Bronchial epithelial cell (primary cell): ENCODE results near the gene PGRMC1. TPM values are rescaled to one million over a fixed set of nuclear protein-coding genes. Genes with fewer than 3 reads are reported as not detected.

Source experiments
- DNase-seq: peaks from one replicate; pipeline ENCODE4 v3.0.0-alpha.2; 2010; ENCODE audit warnings: low read depth
- FAIRE-seq: peaks from 2 replicates; lab custom pipeline; 2011; peaks lifted over from hg19 to GRCh38; lab: Jason Lieb, UNC
- H3K27me3 ChIP-seq: 2 replicates; pipeline ENCODE4 v1.5.1; 2011; ENCODE audit warnings: low read length; ENCODE audit not compliant: control insufficient read depth, insufficient read depth
- H3K36me3 ChIP-seq: 2 replicates; pipeline ENCODE4 v1.5.1; 2011; ENCODE audit warnings: low read length; ENCODE audit not compliant: control insufficient read depth, insufficient read depth
- H3K4me3 ChIP-seq: 2 replicates; pipeline ENCODE4 v1.5.1; 2011; ENCODE audit warnings: mild to moderate bottlenecking, low read depth, low read length, control low read depth
- CTCF ChIP-seq: IDR thresholded peaks from 2 replicates; pipeline ENCODE4 v1.5.1; 2011; ENCODE audit warnings: mild to moderate bottlenecking, moderate library complexity, low read length, control low read depth, inconsistent platforms; ENCODE audit not compliant: insufficient read depth, severe bottlenecking
- total RNA-seq: library from RNA; depleted of rRNA; stranded (reverse); fragments of >200 nt; gene quantifications from 2 replicates; pipeline ENCODE4 v1.2.1, GENCODE V29; 2014

PGRMC1 gene
- total RNA-seq, 1 donor from 2014 or later, result 96.1 TPM

- FAIRE-seq (no peak), DNase-seq (no peak)
- H3K27me3 ChIP-seq, result no peaks in the 10 kb centered on the region
- H3K36me3 ChIP-seq, result no peaks in the 10 kb centered on the region
- H3K4me3 ChIP-seq, result no peak overlapping the region
- TF ChIP-seq CTCF, result no peak
Observed at GRCh38 chrX:119226446-119226845, 9.6 kb upstream of the PGRMC1 start.

GRCh38 chrX:119228512-119229252, 7.4 kb upstream of the PGRMC1 start:
- Histone ChIP-seq H3K36me3 (no peaks in the 10 kb centered on the region), H3K27me3 (no peaks in the 10 kb centered on the region), H3K4me3 (no peak overlapping the region)
- TF ChIP-seq CTCF, result no peak
- FAIRE-seq (no peak), DNase-seq (peak; percentile 84)

- FAIRE-seq, result no peak
- DNase-seq, result no peak
- H3K4me3 ChIP-seq, result no peak overlapping the region
- H3K27me3 ChIP-seq, result no peaks in the 10 kb centered on the region
- no peak for TF ChIP-seq CTCF
- no peaks in the 10 kb centered on the region for H3K36me3 ChIP-seq
Observed at GRCh38 chrX:119229253-119229615, 6.9 kb upstream of the PGRMC1 start.

- Histone ChIP-seq H3K36me3 (no peaks in the 10 kb centered on the region), H3K4me3 (no peak overlapping the region), H3K27me3 (no peaks in the 10 kb centered on the region)
- no peak for TF ChIP-seq CTCF
- FAIRE-seq (no peak), DNase-seq (no peak)
Observed at GRCh38 chrX:119230850-119231249, 5.2 kb upstream of the PGRMC1 start.

GRCh38 chrX:119231936-119232445, 4.1 kb upstream of the PGRMC1 start:
- DNase-seq (no peak), FAIRE-seq (no peak)
- Histone ChIP-seq H3K27me3 (no peaks in the 10 kb centered on the region), H3K36me3 (no peaks in the 10 kb centered on the region), H3K4me3 (no peak overlapping the region)
- no peak for TF ChIP-seq CTCF

- FAIRE-seq, result no peak
- no peak overlapping the region for H3K4me3 ChIP-seq
- TF ChIP-seq CTCF, result no peak
- H3K36me3 ChIP-seq, result no peaks in the 10 kb centered on the region
- DNase-seq, result no peak
- no peaks in the 10 kb centered on the region for H3K27me3 ChIP-seq
Observed at GRCh38 chrX:119235051-119235511, 1.0 kb upstream of the PGRMC1 start.
